HEK293 (cell line): ENCODE results near the gene CUTC.

Experiments used
- FEZF1 ChIP-seq: fragments of 450-650 bp; formaldehyde crosslinking; IDR thresholded peaks from 2 replicates; pipeline ENCODE4 v1.5.1; 2016; ENCODE audit warnings: missing biosample characterization, missing genetic modification characterization
- HOXA7 ChIP-seq: sonication (generic); formaldehyde crosslinking; IDR thresholded peaks from 2 replicates; pipeline ENCODE4 v1.8.1; 2022; ENCODE audit warnings: missing genetic modification reagents, borderline replicate concordance
- IKZF3 ChIP-seq: fragments of 450-650 bp; IDR thresholded peaks from 2 replicates; pipeline ENCODE4 v1.5.0; 2018; ENCODE audit warnings: missing biosample characterization, mild to moderate bottlenecking, missing genetic modification characterization, moderate library complexity
- SP3 ChIP-seq: fragments of 450-650 bp; formaldehyde crosslinking; IDR thresholded peaks from 2 replicates; pipeline ENCODE4 v1.5.1; 2016; ENCODE audit warnings: missing biosample characterization, missing genetic modification characterization
- ZBTB17 ChIP-seq: fragments of 450-650 bp; formaldehyde crosslinking; IDR thresholded peaks from 2 replicates; pipeline ENCODE4 v1.5.1; 2016; ENCODE audit warnings: missing biosample characterization, missing genetic modification characterization
- ZNF10 ChIP-seq: fragments of 450-650 bp; formaldehyde crosslinking; IDR thresholded peaks from 2 replicates; pipeline ENCODE4 v1.5.1; 2017; ENCODE audit warnings: missing biosample characterization, missing genetic modification characterization
- ZNF140 ChIP-seq: fragments of 450-650 bp; formaldehyde crosslinking; IDR thresholded peaks from 2 replicates; pipeline ENCODE4 v1.5.1; 2016; ENCODE audit warnings: missing biosample characterization, missing genetic modification characterization
- ZNF169 ChIP-seq: fragments of 450-650 bp; formaldehyde crosslinking; IDR thresholded peaks from 2 replicates; pipeline ENCODE4 v1.5.1; 2016; ENCODE audit warnings: missing biosample characterization, missing genetic modification characterization
- ZNF280C ChIP-seq: fragments of 450-650 bp; formaldehyde crosslinking; IDR thresholded peaks from 2 replicates; pipeline ENCODE4 v1.5.1; 2016; ENCODE audit warnings: missing biosample characterization, missing genetic modification characterization
- ZNF335 ChIP-seq: fragments of 450-650 bp; formaldehyde crosslinking; conservative IDR thresholded peaks from 2 replicates; pipeline ENCODE4 v1.5.1; 2016; ENCODE audit warnings: missing biosample characterization, missing genetic modification characterization
- ZNF350 ChIP-seq: fragments of 450-650 bp; formaldehyde crosslinking; IDR thresholded peaks from 2 replicates; pipeline ENCODE4 v1.5.0; 2017; ENCODE audit warnings: missing biosample characterization, mild to moderate bottlenecking, missing genetic modification characterization
- ZNF423 ChIP-seq: fragments of 450-650 bp; formaldehyde crosslinking; IDR thresholded peaks from 2 replicates; pipeline ENCODE4 v1.5.1; 2016; ENCODE audit warnings: missing biosample characterization, missing genetic modification characterization
- ZNF426 ChIP-seq: fragments of 450-650 bp; formaldehyde crosslinking; IDR thresholded peaks from 2 replicates; pipeline ENCODE4 v1.5.1; 2017; ENCODE audit warnings: missing biosample characterization, missing genetic modification characterization, mild to moderate bottlenecking, inconsistent platforms, moderate library complexity
- ZNF473 ChIP-seq: fragments of 450-650 bp; formaldehyde crosslinking; IDR thresholded peaks from 2 replicates; pipeline ENCODE4 v1.5.1; 2017; ENCODE audit warnings: missing biosample characterization, missing genetic modification characterization
- ZNF501 ChIP-seq: fragments of 450-650 bp; formaldehyde crosslinking; IDR thresholded peaks from 2 replicates; pipeline ENCODE4 v1.5.1; 2016; ENCODE audit warnings: missing biosample characterization, missing genetic modification characterization
- ZNF530 ChIP-seq: fragments of 450-650 bp; formaldehyde crosslinking; IDR thresholded peaks from 2 replicates; pipeline ENCODE4 v1.5.1; 2016; ENCODE audit warnings: low read depth, missing biosample characterization, missing genetic modification characterization
- ZNF585B ChIP-seq: fragments of 450-650 bp; formaldehyde crosslinking; IDR thresholded peaks from 2 replicates; pipeline ENCODE4 v1.5.1; 2016; ENCODE audit warnings: missing biosample characterization, missing genetic modification characterization
- ZNF596 ChIP-seq: fragments of 450-650 bp; IDR thresholded peaks from 2 replicates; pipeline ENCODE4 v1.5.0; 2018; ENCODE audit warnings: missing biosample characterization, mild to moderate bottlenecking, missing genetic modification characterization, moderate library complexity
- ZNF624 ChIP-seq: fragments of 450-650 bp; formaldehyde crosslinking; IDR thresholded peaks from 2 replicates; pipeline ENCODE4 v1.5.1; 2017; ENCODE audit warnings: missing biosample characterization, missing genetic modification characterization
- ZNF658 ChIP-seq: fragments of 450-650 bp; formaldehyde crosslinking; IDR thresholded peaks from 2 replicates; pipeline ENCODE4; 2016; ENCODE audit warnings: missing biosample characterization, missing genetic modification characterization
- ZNF660 ChIP-seq: fragments of 450-650 bp; IDR thresholded peaks from 2 replicates; pipeline ENCODE4 v1.5.1; 2018; ENCODE audit warnings: missing biosample characterization, mild to moderate bottlenecking, missing genetic modification characterization
- ZNF76 ChIP-seq: fragments of 450-650 bp; formaldehyde crosslinking; IDR thresholded peaks from 2 replicates; pipeline ENCODE4; 2016; ENCODE audit warnings: low read depth, missing biosample characterization, missing genetic modification characterization, borderline replicate concordance
- ZNF791 ChIP-seq: fragments of 450-650 bp; formaldehyde crosslinking; IDR thresholded peaks from 2 replicates; pipeline ENCODE4 v1.5.1; 2016; ENCODE audit warnings: missing biosample characterization, missing genetic modification characterization
- ZSCAN30 ChIP-seq: fragments of 450-650 bp; IDR thresholded peaks from 2 replicates; pipeline ENCODE4 v1.5.1; 2018; ENCODE audit warnings: missing biosample characterization, mild to moderate bottlenecking, missing genetic modification characterization, moderate library complexity
- TF ChIP-seq, protein P1 (sequence below): fragments of 450-650 bp; formaldehyde crosslinking; IDR thresholded peaks from 2 replicates; pipeline ENCODE4 v1.5.1; 2016; ENCODE audit warnings: missing biosample characterization, missing genetic modification characterization
- TF ChIP-seq, protein P2 (sequence below): fragments of 450-650 bp; formaldehyde crosslinking; conservative IDR thresholded peaks from 2 replicates; pipeline ENCODE4 v1.5.1; 2016; ENCODE audit warnings: low read depth, missing biosample characterization, missing genetic modification characterization
- TF ChIP-seq, protein P3 (sequence below): fragments of 450-650 bp; formaldehyde crosslinking; IDR thresholded peaks from 2 replicates; pipeline ENCODE4 v1.5.1; 2016; ENCODE audit warnings: missing biosample characterization, missing genetic modification characterization
- TF ChIP-seq, protein P4 (sequence below): fragments of 450-650 bp; formaldehyde crosslinking; IDR thresholded peaks from 2 replicates; pipeline ENCODE4 v1.5.1; 2016; ENCODE audit warnings: missing biosample characterization, missing genetic modification characterization, low read depth

CUTC gene

DNA sequence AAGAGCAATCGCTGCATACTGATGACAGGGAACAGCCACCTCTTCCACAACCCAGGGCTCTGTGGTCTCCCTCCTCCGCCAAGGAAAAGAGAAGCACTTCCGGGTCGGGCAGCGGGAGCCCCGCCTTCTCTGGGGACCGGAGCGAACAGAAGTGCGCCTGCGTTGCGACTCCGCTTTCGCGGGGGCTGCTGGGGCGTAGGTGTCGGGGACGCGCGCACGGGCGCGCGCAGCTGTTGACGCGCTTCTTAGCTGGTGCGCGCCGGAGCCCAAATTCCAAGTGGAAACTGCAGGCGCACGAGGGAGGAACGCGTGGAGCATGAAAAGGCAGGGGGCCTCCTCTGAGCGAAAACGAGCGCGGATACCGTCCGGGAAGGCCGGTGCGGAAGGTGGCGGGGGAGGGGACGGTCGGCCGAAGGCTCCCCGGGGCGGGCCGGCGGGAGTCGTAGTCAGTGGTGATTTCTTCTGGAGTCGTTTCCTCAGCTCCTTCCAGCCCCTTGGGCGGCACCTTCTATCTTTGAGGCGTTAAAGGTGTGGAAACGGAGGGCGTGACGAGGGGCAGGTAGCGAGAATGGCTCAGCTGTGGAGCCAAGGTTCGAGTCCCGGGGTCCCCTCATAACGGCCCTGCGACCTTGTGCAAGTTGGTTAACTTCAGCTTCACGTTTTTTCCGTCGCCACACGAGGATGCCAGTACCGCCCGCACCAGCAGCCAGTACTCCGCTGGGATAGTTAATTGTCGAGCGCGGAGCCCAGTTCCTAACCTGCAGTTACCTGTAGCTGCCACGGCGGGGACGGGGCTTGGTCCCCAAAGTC, at the start of gene CUTC, which contains the start of gene COX15 (continued):
- TF ChIP-seq ZSCAN30 (tag by site-specific recombination): no peak; the same call in 1 of the 2 replicates
- TF ChIP-seq ZNF660 (tag by site-specific recombination): 0 out of 2 replicates have a peak, but pooled peaks have one; percentile 23
- no peak for TF ChIP-seq ZNF10
- peak; percentile 85 for TF ChIP-seq SP3 (tag by site-specific recombination)
- no peak for TF ChIP-seq ZNF169
- no peak for TF ChIP-seq ZNF423
- TF ChIP-seq ZNF140 (tag by site-specific recombination): no peak
- TF ChIP-seq, protein P1, sequence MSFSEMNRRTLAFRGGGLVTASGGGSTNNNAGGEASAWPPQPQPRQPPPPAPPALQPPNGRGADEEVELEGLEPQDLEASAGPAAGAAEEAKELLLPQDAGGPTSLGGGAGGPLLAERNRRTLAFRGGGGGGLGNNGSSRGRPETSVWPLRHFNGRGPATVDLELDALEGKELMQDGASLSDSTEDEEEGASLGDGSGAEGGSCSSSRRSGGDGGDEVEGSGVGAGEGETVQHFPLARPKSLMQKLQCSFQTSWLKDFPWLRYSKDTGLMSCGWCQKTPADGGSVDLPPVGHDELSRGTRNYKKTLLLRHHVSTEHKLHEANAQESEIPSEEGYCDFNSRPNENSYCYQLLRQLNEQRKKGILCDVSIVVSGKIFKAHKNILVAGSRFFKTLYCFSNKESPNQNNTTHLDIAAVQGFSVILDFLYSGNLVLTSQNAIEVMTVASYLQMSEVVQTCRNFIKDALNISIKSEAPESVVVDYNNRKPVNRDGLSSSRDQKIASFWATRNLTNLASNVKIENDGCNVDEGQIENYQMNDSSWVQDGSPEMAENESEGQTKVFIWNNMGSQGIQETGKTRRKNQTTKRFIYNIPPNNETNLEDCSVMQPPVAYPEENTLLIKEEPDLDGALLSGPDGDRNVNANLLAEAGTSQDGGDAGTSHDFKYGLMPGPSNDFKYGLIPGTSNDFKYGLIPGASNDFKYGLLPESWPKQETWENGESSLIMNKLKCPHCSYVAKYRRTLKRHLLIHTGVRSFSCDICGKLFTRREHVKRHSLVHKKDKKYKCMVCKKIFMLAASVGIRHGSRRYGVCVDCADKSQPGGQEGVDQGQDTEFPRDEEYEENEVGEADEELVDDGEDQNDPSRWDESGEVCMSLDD (tag by site-specific recombination): 0 out of 2 replicates have a peak, but pooled peaks have one; percentile 50
- no peak for TF ChIP-seq ZNF426 (tag by site-specific recombination)
- peak; percentile 23 for TF ChIP-seq ZNF501 (tag by site-specific recombination)
- no peak for TF ChIP-seq ZNF596 (tag by site-specific recombination)
- no peak for TF ChIP-seq ZNF530 (tag by site-specific recombination)
- TF ChIP-seq HOXA7 (CRISPR knock-in tag): no peak
- TF ChIP-seq ZNF280C (tag by site-specific recombination): no peak
- TF ChIP-seq ZNF791 (tag by site-specific recombination): no peak
- TF ChIP-seq IKZF3 (tag by site-specific recombination): peak; percentile 77
- no peak for TF ChIP-seq ZNF585B (tag by site-specific recombination)
- TF ChIP-seq ZBTB17 (tag by site-specific recombination): peak; percentile 99
- TF ChIP-seq, protein P2, sequence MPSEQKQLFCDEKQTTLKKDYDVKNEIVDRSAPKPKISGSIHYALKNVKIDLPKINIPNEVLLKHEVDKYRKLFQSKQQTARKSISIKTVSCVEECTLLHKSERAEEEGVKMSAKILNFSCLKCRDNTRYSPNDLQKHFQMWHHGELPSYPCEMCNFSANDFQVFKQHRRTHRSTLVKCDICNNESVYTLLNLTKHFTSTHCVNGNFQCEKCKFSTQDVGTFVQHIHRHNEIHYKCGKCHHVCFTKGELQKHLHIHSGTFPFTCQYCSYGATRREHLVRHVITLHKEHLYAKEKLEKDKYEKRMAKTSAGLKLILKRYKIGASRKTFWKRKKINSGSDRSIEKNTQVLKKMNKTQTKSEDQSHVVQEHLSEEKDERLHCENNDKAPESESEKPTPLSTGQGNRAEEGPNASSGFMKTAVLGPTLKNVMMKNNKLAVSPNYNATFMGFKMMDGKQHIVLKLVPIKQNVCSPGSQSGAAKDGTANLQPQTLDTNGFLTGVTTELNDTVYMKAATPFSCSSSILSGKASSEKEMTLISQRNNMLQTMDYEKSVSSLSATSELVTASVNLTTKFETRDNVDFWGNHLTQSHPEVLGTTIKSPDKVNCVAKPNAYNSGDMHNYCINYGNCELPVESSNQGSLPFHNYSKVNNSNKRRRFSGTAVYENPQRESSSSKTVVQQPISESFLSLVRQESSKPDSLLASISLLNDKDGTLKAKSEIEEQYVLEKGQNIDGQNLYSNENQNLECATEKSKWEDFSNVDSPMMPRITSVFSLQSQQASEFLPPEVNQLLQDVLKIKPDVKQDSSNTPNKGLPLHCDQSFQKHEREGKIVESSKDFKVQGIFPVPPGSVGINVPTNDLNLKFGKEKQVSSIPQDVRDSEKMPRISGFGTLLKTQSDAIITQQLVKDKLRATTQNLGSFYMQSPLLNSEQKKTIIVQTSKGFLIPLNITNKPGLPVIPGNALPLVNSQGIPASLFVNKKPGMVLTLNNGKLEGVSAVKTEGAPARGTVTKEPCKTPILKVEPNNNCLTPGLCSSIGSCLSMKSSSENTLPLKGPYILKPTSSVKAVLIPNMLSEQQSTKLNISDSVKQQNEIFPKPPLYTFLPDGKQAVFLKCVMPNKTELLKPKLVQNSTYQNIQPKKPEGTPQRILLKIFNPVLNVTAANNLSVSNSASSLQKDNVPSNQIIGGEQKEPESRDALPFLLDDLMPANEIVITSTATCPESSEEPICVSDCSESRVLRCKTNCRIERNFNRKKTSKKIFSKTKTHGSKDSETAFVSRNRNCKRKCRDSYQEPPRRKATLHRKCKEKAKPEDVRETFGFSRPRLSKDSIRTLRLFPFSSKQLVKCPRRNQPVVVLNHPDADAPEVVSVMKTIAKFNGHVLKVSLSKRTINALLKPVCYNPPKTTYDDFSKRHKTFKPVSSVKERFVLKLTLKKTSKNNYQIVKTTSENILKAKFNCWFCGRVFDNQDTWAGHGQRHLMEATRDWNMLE (tag by site-specific recombination): peak; percentile 96
- TF ChIP-seq FEZF1 (tag by site-specific recombination): peak; percentile 90
- TF ChIP-seq ZNF335 (tag by site-specific recombination): peak; percentile 79; the same call in 1 of the 2 replicates
- TF ChIP-seq ZNF76 (tag by site-specific recombination): peak; percentile 89
- TF ChIP-seq ZNF473 (tag by site-specific recombination): no peak
- TF ChIP-seq, protein P3, sequence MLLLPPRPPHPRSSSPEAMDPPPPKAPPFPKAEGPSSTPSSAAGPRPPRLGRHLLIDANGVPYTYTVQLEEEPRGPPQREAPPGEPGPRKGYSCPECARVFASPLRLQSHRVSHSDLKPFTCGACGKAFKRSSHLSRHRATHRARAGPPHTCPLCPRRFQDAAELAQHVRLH (tag by site-specific recombination): 0 out of 2 replicates have a peak, but pooled peaks have one; percentile 5
- TF ChIP-seq, protein P4, sequence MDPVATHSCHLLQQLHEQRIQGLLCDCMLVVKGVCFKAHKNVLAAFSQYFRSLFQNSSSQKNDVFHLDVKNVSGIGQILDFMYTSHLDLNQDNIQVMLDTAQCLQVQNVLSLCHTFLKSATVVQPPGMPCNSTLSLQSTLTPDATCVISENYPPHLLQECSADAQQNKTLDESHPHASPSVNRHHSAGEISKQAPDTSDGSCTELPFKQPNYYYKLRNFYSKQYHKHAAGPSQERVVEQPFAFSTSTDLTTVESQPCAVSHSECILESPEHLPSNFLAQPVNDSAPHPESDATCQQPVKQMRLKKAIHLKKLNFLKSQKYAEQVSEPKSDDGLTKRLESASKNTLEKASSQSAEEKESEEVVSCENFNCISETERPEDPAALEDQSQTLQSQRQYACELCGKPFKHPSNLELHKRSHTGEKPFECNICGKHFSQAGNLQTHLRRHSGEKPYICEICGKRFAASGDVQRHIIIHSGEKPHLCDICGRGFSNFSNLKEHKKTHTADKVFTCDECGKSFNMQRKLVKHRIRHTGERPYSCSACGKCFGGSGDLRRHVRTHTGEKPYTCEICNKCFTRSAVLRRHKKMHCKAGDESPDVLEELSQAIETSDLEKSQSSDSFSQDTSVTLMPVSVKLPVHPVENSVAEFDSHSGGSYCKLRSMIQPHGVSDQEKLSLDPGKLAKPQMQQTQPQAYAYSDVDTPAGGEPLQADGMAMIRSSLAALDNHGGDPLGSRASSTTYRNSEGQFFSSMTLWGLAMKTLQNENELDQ (tag by site-specific recombination): no peak
- TF ChIP-seq ZNF658 (tag by site-specific recombination): no peak
- no peak for TF ChIP-seq ZNF350
- TF ChIP-seq ZNF624 (tag by site-specific recombination): no peak
